Fibroblast of lung (primary cell): ENCODE measurements around the gene DHX35.

Experiments
- EZH2 ChIP-seq: IDR thresholded peaks from 2 replicates; pipeline ENCODE4 v1.5.1; 2012; ENCODE audit warnings: low read length, control low read depth, mild to moderate bottlenecking; ENCODE audit errors: missing control alignments
- TF ChIP-seq, protein P1 (sequence below), 2 donors: IDR thresholded peaks in 1 of 2; conservative IDR thresholded peaks in 1 of 2; 1 replicate in 1 of 2; 2 replicates in 1 of 2; pipeline ENCODE4 v1.5.1; 2011 to 2012; ENCODE audit warnings: low read length in 2 of 2, control low read depth in 1 of 2, inconsistent platforms in 1 of 2, low read depth in 1 of 2, mild to moderate bottlenecking in 1 of 2

DNA sequence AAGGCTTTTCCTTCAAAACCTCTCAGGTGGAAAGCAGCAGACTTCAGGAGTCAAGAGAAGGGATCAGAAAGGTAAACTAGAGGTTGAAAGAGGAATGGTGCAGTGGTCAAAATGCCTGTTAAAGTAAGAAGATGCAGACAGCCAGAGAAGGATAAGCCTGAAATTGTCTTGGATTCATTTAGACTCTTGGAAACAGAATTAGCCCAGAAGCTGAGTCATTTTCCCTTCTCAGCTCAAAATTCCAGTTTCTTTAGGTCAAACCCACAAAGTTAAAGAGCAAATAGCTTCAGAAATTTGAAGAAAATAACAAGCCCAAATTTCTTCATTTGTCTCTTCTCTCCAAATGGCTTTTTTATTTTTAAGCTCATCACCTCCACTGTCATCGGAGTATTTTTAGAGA lies 73.9 kb downstream of the DHX35 start:
- no peak for TF ChIP-seq EZH2
- TF ChIP-seq, protein P1, sequence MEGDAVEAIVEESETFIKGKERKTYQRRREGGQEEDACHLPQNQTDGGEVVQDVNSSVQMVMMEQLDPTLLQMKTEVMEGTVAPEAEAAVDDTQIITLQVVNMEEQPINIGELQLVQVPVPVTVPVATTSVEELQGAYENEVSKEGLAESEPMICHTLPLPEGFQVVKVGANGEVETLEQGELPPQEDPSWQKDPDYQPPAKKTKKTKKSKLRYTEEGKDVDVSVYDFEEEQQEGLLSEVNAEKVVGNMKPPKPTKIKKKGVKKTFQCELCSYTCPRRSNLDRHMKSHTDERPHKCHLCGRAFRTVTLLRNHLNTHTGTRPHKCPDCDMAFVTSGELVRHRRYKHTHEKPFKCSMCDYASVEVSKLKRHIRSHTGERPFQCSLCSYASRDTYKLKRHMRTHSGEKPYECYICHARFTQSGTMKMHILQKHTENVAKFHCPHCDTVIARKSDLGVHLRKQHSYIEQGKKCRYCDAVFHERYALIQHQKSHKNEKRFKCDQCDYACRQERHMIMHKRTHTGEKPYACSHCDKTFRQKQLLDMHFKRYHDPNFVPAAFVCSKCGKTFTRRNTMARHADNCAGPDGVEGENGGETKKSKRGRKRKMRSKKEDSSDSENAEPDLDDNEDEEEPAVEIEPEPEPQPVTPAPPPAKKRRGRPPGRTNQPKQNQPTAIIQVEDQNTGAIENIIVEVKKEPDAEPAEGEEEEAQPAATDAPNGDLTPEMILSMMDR (conservative IDR thresholded peaks at IDR 0.05 in 1 of 2, IDR thresholded peaks at IDR 0.05 in 1 of 2; ENCODE audit: low read depth in 1 of 2, low read length in 2 of 2): no peak
